HCT116 (cell line): ENCODE data around the gene CERS6. TPM values are rescaled to one million over a fixed set of nuclear protein-coding genes. Genes with fewer than 3 reads are reported as not detected.
"Not testable (repeated sequence)": the region's sequence is repeated elsewhere in the genome, so short reads cannot be mapped to it uniquely, and the experiment has no call there.

Experiments
- ATAC-seq: fragments of 200-7000 bp; cut with Tn5 transposase; 2 replicates; pipeline ENCODE4 v1.9.1; 2020; ENCODE audit warnings: mild to moderate bottlenecking, moderate library complexity
- BruUV-seq: library from RNA; stranded (reverse); fragments of 400-500 nt; replicated peaks from 2 replicates; lab custom pipeline; 2021; lab: Mats Ljungman, UMichigan
- CTCF ChIA-PET: fragments of 300-600 bp; sonication (Branson Sonifier 250); formaldehyde crosslinking; loops from one replicate; lab custom pipeline; 2021; ENCODE audit warnings: antibody characterized with exemption; lab: Charles Lee
- POLR2A ChIA-PET: fragments of 300-600, 350-600 bp; sonication (Branson Sonifier 250); formaldehyde crosslinking; loops from one replicate; lab custom pipeline; 2021; ENCODE audit warnings: antibody characterized with exemption; lab: Charles Lee
- RAD21 ChIA-PET, 2 experiments: fragments of 300-600 bp; sonication (Branson Sonifier 250); formaldehyde crosslinking; loops; one replicate each; lab custom pipeline; 2023; ENCODE audit warnings: low total read pairs in 2 of 2; ENCODE audit not compliant: uncharacterized antibody in 2 of 2, unreplicated experiment in 2 of 2, low non-redundant PET in 1 of 2; lab: Charles Lee
- DNase-seq: peaks from one replicate; pipeline ENCODE4 v3.0.0-alpha.2; 2010; ENCODE audit warnings: low read depth, low spot score
- H2AFZ ChIP-seq: fragments of 200-600 bp; shearing (Covaris generic), sonication (generic); 2 replicates; pipeline ENCODE4 v1.6.1; 2017; ENCODE audit warnings: low read depth, mixed run types, mixed read lengths, antibody characterized with exemption, low read length; ENCODE audit not compliant: poor library complexity, severe bottlenecking
- H3K27ac ChIP-seq: 2 replicates; pipeline ENCODE4 v1.5.1; 2012; ENCODE audit warnings: low read depth, low read length
- H3K27me3 ChIP-seq: fragments of 200-600 bp; sonication (generic); 2 replicates; pipeline ENCODE4 v1.6.1; 2016; ENCODE audit warnings: mixed run types, low read length, mixed read lengths; ENCODE audit not compliant: insufficient read depth
- H3K36me3 ChIP-seq, 2 experiments: fragments of 200-500 bp in 1 of 2; fragments of 200-600 bp in 1 of 2; sonication (Bioruptor generic) in 1 of 2; sonication (generic) in 1 of 2; 2 replicates each; pipeline versions ENCODE4 v1.5.1 to v1.6.1; 2014 to 2016; ENCODE audit warnings: low read length in 2 of 2, inconsistent platforms in 1 of 2, mixed read lengths in 1 of 2, mixed run types in 1 of 2; ENCODE audit not compliant: insufficient read depth in 2 of 2, control insufficient read depth in 1 of 2
- H3K4me1 ChIP-seq, 2 experiments: fragments of 200-600 bp in 1 of 2; sonication (generic) in 1 of 2; 2 replicates each; pipeline versions ENCODE4 v1.5.1 to v1.6.1; 2012 to 2017; ENCODE audit warnings: low read length in 2 of 2, inconsistent platforms in 1 of 2, mild to moderate bottlenecking in 1 of 2, mixed read lengths in 1 of 2, mixed run types in 1 of 2, moderate library complexity in 1 of 2; ENCODE audit not compliant: insufficient read depth in 2 of 2, control insufficient read depth in 1 of 2
- H3K4me2 ChIP-seq: fragments of 200-600 bp; sonication (generic); 2 replicates; pipeline ENCODE4 v1.6.1; 2017; ENCODE audit warnings: mixed run types, low read length, mixed read lengths
- H3K4me3 ChIP-seq, 2 experiments: fragments of 200-600 bp in 1 of 2; sonication (generic) in 1 of 2; replicated peaks in 1 of 2; 2 replicates each; pipeline ENCODE4 v1.5.1; 2011 to 2016; ENCODE audit warnings: low read length in 2 of 2, control low read depth in 1 of 2, low read depth in 1 of 2, mild to moderate bottlenecking in 1 of 2, mixed read lengths in 1 of 2, mixed run types in 1 of 2
- H3K79me2 ChIP-seq: fragments of 200-600 bp; sonication (generic); 2 replicates; pipeline ENCODE4 v1.6.1; 2017; ENCODE audit warnings: mild to moderate bottlenecking, mixed run types, low read length, moderate library complexity, mixed read lengths; ENCODE audit not compliant: insufficient read depth
- H3K9ac ChIP-seq: fragments of 200-600 bp; sonication (generic); 2 replicates; pipeline ENCODE4 v1.6.1; 2016; ENCODE audit warnings: low read length, mixed read lengths
- H3K9me2 ChIP-seq: fragments of 200-600 bp; sonication (generic), shearing (Covaris generic); 2 replicates; pipeline ENCODE4 v1.6.1; 2017; ENCODE audit warnings: mixed run types, mild to moderate bottlenecking, moderate library complexity; ENCODE audit not compliant: insufficient read depth
- H3K9me3 ChIP-seq, 2 experiments: fragments of 200-500 bp in 1 of 2; fragments of 200-600 bp in 1 of 2; sonication (Bioruptor generic) in 1 of 2; sonication (generic) in 1 of 2; 2 replicates each; pipeline ENCODE4 v1.6.1; 2014 to 2017; ENCODE audit warnings: low read length in 2 of 2, mixed read lengths in 2 of 2, inconsistent platforms in 1 of 2, low read depth in 1 of 2, mild to moderate bottlenecking in 1 of 2, mixed run types in 1 of 2, moderate library complexity in 1 of 2; ENCODE audit not compliant: control insufficient read depth in 1 of 2, insufficient read depth in 1 of 2
- H4K20me1 ChIP-seq: fragments of 200-600 bp; sonication (generic), shearing (Covaris generic); 2 replicates; pipeline ENCODE4 v1.6.1; 2017; ENCODE audit warnings: mixed run types, mild to moderate bottlenecking, moderate library complexity; ENCODE audit not compliant: insufficient read depth
- CBX3 ChIP-seq: IDR thresholded peaks from 2 replicates; pipeline ENCODE4 v1.6.1; 2012; ENCODE audit warnings: low read depth
- FOSL1 ChIP-seq: IDR thresholded peaks from 2 replicates; pipeline ENCODE4 v1.6.1; 2012; ENCODE audit warnings: low read depth
- RAD21 ChIP-seq: IDR thresholded peaks from 2 replicates; pipeline ENCODE4 v1.6.1; 2012; ENCODE audit warnings: low read depth, mild to moderate bottlenecking
- SP1 ChIP-seq: IDR thresholded peaks from 2 replicates; pipeline ENCODE4 v1.6.1; 2012; ENCODE audit warnings: low read depth
- SRF ChIP-seq: IDR thresholded peaks from 2 replicates; pipeline ENCODE4 v1.6.1; 2012; ENCODE audit warnings: low read depth
- intact Hi-C: fragments of 100-400 bp; cut with micrococcal nuclease; formaldehyde crosslinking; loops from 2 replicates; pipeline ENCODE4 v1.10.0; 2022
- total RNA-seq: library from RNA; stranded (reverse); gene quantifications from one replicate; pipeline ENCODE4 v1.2.1, GENCODE V29; 2021; ENCODE audit not compliant: unreplicated experiment

The CERS6 gene
- total RNA-seq, 1 experiment from 2014 or later, result 37.0 TPM

- no peak for TF ChIP-seq SRF
- no peak for TF ChIP-seq SP1
- TF ChIP-seq RAD21, result no peak
- TF ChIP-seq CBX3, result no peak
- TF ChIP-seq FOSL1, result no peak
- ChIA-PET POLR2A (no interaction called here), CTCF (no interaction called here), RAD21 (no interaction called here)
- Histone ChIP-seq H3K27me3 (no peaks in the 10 kb centered on the region), H3K4me2 (no peak overlapping the region), H3K36me3 (no peaks in the 10 kb centered on the region), H3K9me2 (no peaks in the 10 kb centered on the region), H3K9ac (no peak overlapping the region), H3K27ac (no peak overlapping the region), H3K4me3 (no peak overlapping the region), H3K79me2 (no peaks in the 10 kb centered on the region), H2AFZ (no peak overlapping the region), H3K9me3 (no peaks in the 10 kb centered on the region), H3K4me1 (no peaks in the 10 kb centered on the region; a peak in 1 of 4 replicates), H4K20me1 (no peaks in the 10 kb centered on the region)
- ATAC-seq, result no peak
- BruUV-seq, result no TSS peak
- DNase-seq, result no peak
- intact Hi-C loops, result no loop called here
Observed at GRCh38 chr2:168790226-168790902, 334.3 kb downstream of the CERS6 start.

GRCh38 chr2:168791140-168791539 lies 335.1 kb downstream of the CERS6 start:
- DNase-seq, H3K9ac ChIP-seq, POLR2A ChIA-PET, H3K27ac ChIP-seq, RAD21 ChIA-PET, H2AFZ ChIP-seq, H3K4me3 ChIP-seq, H3K36me3 ChIP-seq, ATAC-seq, CTCF ChIA-PET, H3K79me2 ChIP-seq, H3K27me3 ChIP-seq, H3K4me1 ChIP-seq, BruUV-seq, H3K9me3 ChIP-seq, H3K4me2 ChIP-seq, H3K9me2 ChIP-seq, intact Hi-C loops, H4K20me1 ChIP-seq: not testable (repeated sequence)
